ENCODE measurements around the gene SDF2L1. TPM values are rescaled to one million over a fixed set of nuclear protein-coding genes. Genes with fewer than 3 reads are reported as not detected.

The SDF2L1 gene
- total and polyA plus RNA-seq, 2 of the 13 experiments (the other 11 are each of a cell fraction or from before 2014, with no cell fraction given) = 18.0 to 57.4 TPM

DNA sequence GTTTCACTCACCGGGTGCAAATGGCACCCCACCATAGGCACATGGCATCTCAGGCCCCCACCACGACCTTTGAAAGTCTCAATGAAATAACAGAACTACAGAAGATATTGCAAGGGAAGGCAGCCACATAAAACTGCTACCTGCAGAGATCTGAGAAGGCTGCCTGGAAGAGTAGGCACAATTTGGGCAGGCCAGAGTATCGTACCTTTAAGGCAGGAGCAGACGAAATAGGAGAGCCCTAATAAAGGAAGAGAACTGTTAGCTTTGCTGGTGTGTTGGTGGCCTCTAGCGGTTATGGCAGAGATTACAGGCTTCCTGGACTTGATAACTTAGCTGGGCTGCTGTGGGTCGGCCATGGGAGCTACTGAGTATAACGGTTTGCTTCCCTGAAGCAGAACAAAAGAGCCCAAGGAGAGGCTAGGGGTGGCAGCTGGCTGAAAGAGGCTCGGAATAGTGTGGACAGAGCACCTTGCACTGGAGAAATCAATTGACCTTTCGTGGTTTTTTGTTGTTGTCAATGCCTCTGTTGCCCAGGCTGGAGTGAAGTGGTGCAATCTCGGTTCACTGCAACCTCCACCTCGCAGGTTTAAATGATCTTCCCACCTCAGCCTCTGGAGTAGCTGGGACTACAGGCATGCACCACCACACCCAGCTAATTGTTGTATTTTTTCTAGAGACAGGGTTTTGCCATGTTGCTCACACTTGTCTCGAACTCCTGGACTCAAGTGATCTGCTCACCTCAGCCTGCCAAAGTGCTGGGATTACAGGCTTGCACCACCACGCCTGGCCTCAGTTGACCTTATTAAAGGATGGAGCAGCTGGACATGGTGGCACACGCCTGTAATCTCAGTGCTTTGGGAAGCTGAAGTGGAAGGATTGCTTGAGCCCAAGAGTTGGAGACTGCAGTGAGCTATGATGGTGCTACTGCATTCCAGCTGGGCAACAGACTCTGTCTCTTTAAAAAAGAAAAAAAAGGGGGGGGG, 4.8 kb downstream of the SDF2L1 start (continued):
- TF ChIP-seq, protein P1, sequence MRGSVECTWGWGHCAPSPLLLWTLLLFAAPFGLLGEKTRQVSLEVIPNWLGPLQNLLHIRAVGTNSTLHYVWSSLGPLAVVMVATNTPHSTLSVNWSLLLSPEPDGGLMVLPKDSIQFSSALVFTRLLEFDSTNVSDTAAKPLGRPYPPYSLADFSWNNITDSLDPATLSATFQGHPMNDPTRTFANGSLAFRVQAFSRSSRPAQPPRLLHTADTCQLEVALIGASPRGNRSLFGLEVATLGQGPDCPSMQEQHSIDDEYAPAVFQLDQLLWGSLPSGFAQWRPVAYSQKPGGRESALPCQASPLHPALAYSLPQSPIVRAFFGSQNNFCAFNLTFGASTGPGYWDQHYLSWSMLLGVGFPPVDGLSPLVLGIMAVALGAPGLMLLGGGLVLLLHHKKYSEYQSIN (CRISPR knock-in tag; IDR thresholded peaks at IDR 0.05; ENCODE audit: borderline replicate concordance) = no peak
- no peak for TF ChIP-seq KLF13 (CRISPR knock-in tag; IDR thresholded peaks at IDR 0.05)
- TF ChIP-seq ZMYM3 (CRISPR knock-in tag; IDR thresholded peaks at IDR 0.05) = no peak
- TF ChIP-seq GTF2F1 (IDR thresholded peaks at IDR 0.05; ENCODE audit: low read length) = no peak
- TF ChIP-seq, protein P2, sequence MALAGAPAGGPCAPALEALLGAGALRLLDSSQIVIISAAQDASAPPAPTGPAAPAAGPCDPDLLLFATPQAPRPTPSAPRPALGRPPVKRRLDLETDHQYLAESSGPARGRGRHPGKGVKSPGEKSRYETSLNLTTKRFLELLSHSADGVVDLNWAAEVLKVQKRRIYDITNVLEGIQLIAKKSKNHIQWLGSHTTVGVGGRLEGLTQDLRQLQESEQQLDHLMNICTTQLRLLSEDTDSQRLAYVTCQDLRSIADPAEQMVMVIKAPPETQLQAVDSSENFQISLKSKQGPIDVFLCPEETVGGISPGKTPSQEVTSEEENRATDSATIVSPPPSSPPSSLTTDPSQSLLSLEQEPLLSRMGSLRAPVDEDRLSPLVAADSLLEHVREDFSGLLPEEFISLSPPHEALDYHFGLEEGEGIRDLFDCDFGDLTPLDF (CRISPR knock-in tag; IDR thresholded peaks at IDR 0.05) = no peak
- TF ChIP-seq ZNF550 (CRISPR knock-in tag; IDR thresholded peaks at IDR 0.05; ENCODE audit: borderline replicate concordance) = no peak
- no peak for TF ChIP-seq PLRG1 (conservative IDR thresholded peaks at IDR 0.05)
- TF ChIP-seq SMC3 (IDR thresholded peaks at IDR 0.05; ENCODE audit: low read length) = peak; percentile 73
- TF ChIP-seq ZNF451 (CRISPR knock-in tag; IDR thresholded peaks at IDR 0.05) = no peak
- TF ChIP-seq ZNF7 (CRISPR knock-in tag; IDR thresholded peaks at IDR 0.05) = no peak
- no peak for TF ChIP-seq FOXO1 (CRISPR knock-in tag; IDR thresholded peaks at IDR 0.05)
- TF ChIP-seq ZSCAN31 (CRISPR knock-in tag; IDR thresholded peaks at IDR 0.05; ENCODE audit: low read depth) = no peak
- TF ChIP-seq, protein P3, sequence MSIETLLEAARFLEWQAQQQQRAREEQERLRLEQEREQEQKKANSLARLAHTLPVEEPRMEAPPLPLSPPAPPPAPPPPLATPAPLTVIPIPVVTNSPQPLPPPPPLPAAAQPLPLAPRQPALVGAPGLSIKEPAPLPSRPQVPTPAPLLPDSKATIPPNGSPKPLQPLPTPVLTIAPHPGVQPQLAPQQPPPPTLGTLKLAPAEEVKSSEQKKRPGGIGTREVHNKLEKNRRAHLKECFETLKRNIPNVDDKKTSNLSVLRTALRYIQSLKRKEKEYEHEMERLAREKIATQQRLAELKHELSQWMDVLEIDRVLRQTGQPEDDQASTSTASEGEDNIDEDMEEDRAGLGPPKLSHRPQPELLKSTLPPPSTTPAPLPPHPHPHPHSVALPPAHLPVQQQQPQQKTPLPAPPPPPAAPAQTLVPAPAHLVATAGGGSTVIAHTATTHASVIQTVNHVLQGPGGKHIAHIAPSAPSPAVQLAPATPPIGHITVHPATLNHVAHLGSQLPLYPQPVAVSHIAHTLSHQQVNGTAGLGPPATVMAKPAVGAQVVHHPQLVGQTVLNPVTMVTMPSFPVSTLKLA (IDR thresholded peaks at IDR 0.05) = no peak
- TF ChIP-seq, protein P4, sequence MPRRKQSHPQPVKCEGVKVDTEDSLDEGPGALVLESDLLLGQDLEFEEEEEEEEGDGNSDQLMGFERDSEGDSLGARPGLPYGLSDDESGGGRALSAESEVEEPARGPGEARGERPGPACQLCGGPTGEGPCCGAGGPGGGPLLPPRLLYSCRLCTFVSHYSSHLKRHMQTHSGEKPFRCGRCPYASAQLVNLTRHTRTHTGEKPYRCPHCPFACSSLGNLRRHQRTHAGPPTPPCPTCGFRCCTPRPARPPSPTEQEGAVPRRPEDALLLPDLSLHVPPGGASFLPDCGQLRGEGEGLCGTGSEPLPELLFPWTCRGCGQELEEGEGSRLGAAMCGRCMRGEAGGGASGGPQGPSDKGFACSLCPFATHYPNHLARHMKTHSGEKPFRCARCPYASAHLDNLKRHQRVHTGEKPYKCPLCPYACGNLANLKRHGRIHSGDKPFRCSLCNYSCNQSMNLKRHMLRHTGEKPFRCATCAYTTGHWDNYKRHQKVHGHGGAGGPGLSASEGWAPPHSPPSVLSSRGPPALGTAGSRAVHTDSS (CRISPR knock-in tag; conservative IDR thresholded peaks at IDR 0.05) = no peak
- TF ChIP-seq FOXA3 (CRISPR knock-in tag; IDR thresholded peaks at IDR 0.05) = no peak
- TF ChIP-seq ZMYM4 (CRISPR knock-in tag; IDR thresholded peaks at IDR 0.05) = no peak
- TF ChIP-seq FOXP1 (IDR thresholded peaks at IDR 0.05) = no peak
- no peak for TF ChIP-seq FOXP1 (CRISPR knock-in tag; IDR thresholded peaks at IDR 0.05)
- 0 out of 4 replicates have a peak, but pooled peaks of 1 of the 2 experiments have one; percentile 9 for TF ChIP-seq POLR2A (IDR thresholded peaks at IDR 0.05; ENCODE audit: insufficient read depth in 1 of 2, low read depth in 2 of 2, low read length in 2 of 2)
- TF ChIP-seq ZNF121 (CRISPR knock-in tag; IDR thresholded peaks at IDR 0.05) = 0 out of 2 replicates have a peak, but pooled peaks have one; percentile 18
- peak; percentile 83 for TF ChIP-seq RAD21 (CRISPR knock-in tag; IDR thresholded peaks at IDR 0.05)
- TF ChIP-seq HOXA3 (CRISPR knock-in tag; IDR thresholded peaks at IDR 0.05) = no peak
- no peak for TF ChIP-seq ZNF781 (CRISPR knock-in tag; IDR thresholded peaks at IDR 0.05; ENCODE audit: borderline replicate concordance, not compliant biosample characterization)
- no peak for TF ChIP-seq RFXANK (CRISPR knock-in tag; IDR thresholded peaks at IDR 0.05)
